CD14-positive monocyte (primary cell): ENCODE results near the gene HNRNPC. TPM values are rescaled to one million over a fixed set of nuclear protein-coding genes. Genes with fewer than 3 reads are reported as not detected.

Experiments used
- DNase-seq, 3 donors: peaks; one replicate each; pipeline ENCODE4 v3.0.0-alpha.2; 2011 to 2022
- H2AFZ ChIP-seq: 2 replicates; pipeline ENCODE4 v1.6.0; 2012; ENCODE audit warnings: mild to moderate bottlenecking, low read depth, low read length, inconsistent platforms; ENCODE audit not compliant: insufficient read depth, poor library complexity, severe bottlenecking
- H3K27ac ChIP-seq, 2 donors: 1 replicate in 1 of 2; 2 replicates in 1 of 2; pipeline ENCODE4 v1.5.1; 2012 to 2013; ENCODE audit warnings: low read length in 2 of 2, control low read depth in 1 of 2, inconsistent platforms in 1 of 2, low read depth in 1 of 2, mild to moderate bottlenecking in 1 of 2
- H3K27me3 ChIP-seq, 2 donors: one replicate each; pipeline versions ENCODE4 v1.6.0 to v1.6.1; 2011 to 2013; ENCODE audit warnings: low read length in 2 of 2; ENCODE audit not compliant: control insufficient read depth in 2 of 2, insufficient read depth in 2 of 2
- H3K36me3 ChIP-seq, 2 donors: replicated peaks in 1 of 2; 1 replicate in 1 of 2; 2 replicates in 1 of 2; pipeline versions ENCODE4 v1.5.1 to v1.6.1; 2012 to 2013; ENCODE audit warnings: low read length in 2 of 2, control low read depth in 1 of 2, inconsistent platforms in 1 of 2, mild to moderate bottlenecking in 1 of 2; ENCODE audit not compliant: insufficient read depth in 2 of 2, control insufficient read depth in 1 of 2
- H3K4me1 ChIP-seq, 2 donors: 1 replicate in 1 of 2; 2 replicates in 1 of 2; pipeline versions ENCODE4 v1.5.1 to v1.6.1; 2012 to 2013; ENCODE audit warnings: low read length in 2 of 2, control low read depth in 1 of 2, inconsistent platforms in 1 of 2, mild to moderate bottlenecking in 1 of 2, moderate library complexity in 1 of 2; ENCODE audit not compliant: insufficient read depth in 2 of 2, control insufficient read depth in 1 of 2
- H3K4me2 ChIP-seq: replicated peaks from 2 replicates; pipeline ENCODE3; 2012; ENCODE audit warnings: low read length, moderate library complexity, mild to moderate bottlenecking; ENCODE audit not compliant: poor library complexity, severe bottlenecking; ENCODE audit errors: extremely low read depth
- H3K4me3 ChIP-seq, 3 experiments: fragments of 200-600 bp in 1 of 3; sonication (generic) in 1 of 3; replicated peaks in 1 of 3; 1 replicate in 2 of 3; 2 replicates in 1 of 3; pipeline ENCODE4 v1.5.1; 2011 to 2013; ENCODE audit warnings: low read length in 3 of 3, mild to moderate bottlenecking in 3 of 3, control low read depth in 2 of 3, low read depth in 2 of 3, inconsistent platforms in 1 of 3, moderate library complexity in 1 of 3
- H3K79me2 ChIP-seq: 2 replicates; pipeline ENCODE4 v1.6.0; 2012; ENCODE audit warnings: mild to moderate bottlenecking, control low read depth, inconsistent platforms, low read length, moderate library complexity; ENCODE audit not compliant: insufficient read depth
- H3K9ac ChIP-seq: 2 replicates; pipeline ENCODE4 v1.6.0; 2017; ENCODE audit warnings: low read length, mild to moderate bottlenecking; ENCODE audit not compliant: insufficient read depth, poor library complexity, severe bottlenecking
- H3K9me3 ChIP-seq, 2 donors: replicated peaks in 1 of 2; 1 replicate in 1 of 2; 2 replicates in 1 of 2; pipeline versions ENCODE4 v1.5.1 to v1.6.1; 2012 to 2013; ENCODE audit warnings: low read length in 2 of 2, control low read depth in 1 of 2; ENCODE audit not compliant: control insufficient read depth in 1 of 2, insufficient read depth in 1 of 2
- H4K20me1 ChIP-seq: 2 replicates; pipeline ENCODE4 v1.6.0; 2012; ENCODE audit warnings: mild to moderate bottlenecking, low read length, control low read depth, moderate library complexity; ENCODE audit not compliant: insufficient read depth
- H3K27ac Mint-ChIP-seq, 7 donors: one replicate each; pipeline ENCODE4 v1.8.0; 2020; ENCODE audit warnings: mild to moderate bottlenecking in 7 of 7, mixed read lengths in 7 of 7, moderate library complexity in 6 of 7, inconsistent platforms in 2 of 7
- H3K27me3 Mint-ChIP-seq, 3 donors: one replicate each; pipeline ENCODE4 v1.8.0; 2021 to 2022; ENCODE audit warnings: low read depth in 3 of 3, mild to moderate bottlenecking in 3 of 3, mixed read lengths in 3 of 3, moderate library complexity in 3 of 3, inconsistent platforms in 1 of 3
- H3K36me3 Mint-ChIP-seq, 2 donors: one replicate each; pipeline ENCODE4 v1.8.0; 2020; ENCODE audit warnings: mixed read lengths in 2 of 2, inconsistent platforms in 1 of 2, mild to moderate bottlenecking in 1 of 2
- H3K4me1 Mint-ChIP-seq: one replicate; pipeline ENCODE4 v1.8.0; 2020; ENCODE audit warnings: mild to moderate bottlenecking, mixed read lengths
- H3K4me3 Mint-ChIP-seq, 2 donors: one replicate each; pipeline ENCODE4 v1.8.0; 2020; ENCODE audit warnings: mild to moderate bottlenecking in 2 of 2, mixed read lengths in 2 of 2, moderate library complexity in 1 of 2
- H3K9me3 Mint-ChIP-seq, 7 donors: one replicate each; pipeline ENCODE4 v1.8.0; 2020 to 2022; ENCODE audit warnings: mixed read lengths in 7 of 7, mild to moderate bottlenecking in 6 of 7, moderate library complexity in 6 of 7, inconsistent platforms in 2 of 7
- WGBS: methylation state at CpG from one replicate; pipeline ENCODE4 v1.1.5; 2013; ENCODE audit warnings: missing lambda C conversion rate; ENCODE audit not compliant: insufficient coverage; 5-methylcytosine and 5-hydroxymethylcytosine counted together
- intact Hi-C, 2 donors: fragments of 100-400 bp; cut with micrococcal nuclease; formaldehyde crosslinking; loops; one replicate each; pipeline versions ENCODE4 v1.15.0 to v1.15.1; 2023
- polyA minus RNA-seq: library from RNA; depleted of rRNA, polyadenylated mRNA; stranded (reverse); fragments of >200 nt; gene quantifications from 2 replicates; pipeline ENCODE4 v1.2.3, GENCODE V29; 2012
- polyA plus RNA-seq, 3 donors: library from polyadenylated mRNA; depleted of rRNA in 1 of 3; unstranded in 2 of 3; stranded (reverse) in 1 of 3; fragments of 300-500 nt in 2 of 3; fragments of >200 nt in 1 of 3; fragmentation: Illumina TruSeq in 2 of 3; gene quantifications; 1 replicate in 2 of 3; 2 replicates in 1 of 3; pipeline ENCODE4 v1.2.3, GENCODE V29; 2012 to 2021
- total RNA-seq, 12 experiments: library from RNA in 1 of 12; stranded (reverse) in 1 of 12; fragments of 120-200 nt in 1 of 12; gene quantifications; one replicate each; pipeline ENCODE4 v1.2.4 and lab custom pipeline; 2013 to 2026; ENCODE audit warnings: mixed read lengths in 6 of 12, inconsistent platforms in 1 of 12
- TF ChIP-seq, protein P1 (sequence below): fragments of 200-600 bp; IDR thresholded peaks from one replicate; pipeline ENCODE4 v1.8.0; 2022; ENCODE audit warnings: antibody characterized with exemption, mild to moderate bottlenecking

The HNRNPC gene
- total RNA-seq (2013), result 559 TPM
- polyA plus RNA-seq (100 to 1,000 TPM; 391 to 609 (median 580) TPM), polyA minus RNA-seq (141 and 184 TPM in 2 replicates), total RNA-seq (lab: John Stamatoyannopoulos, UW) (538 to 1,214 (median 613) reads per million in 11 experiments)

DNA sequence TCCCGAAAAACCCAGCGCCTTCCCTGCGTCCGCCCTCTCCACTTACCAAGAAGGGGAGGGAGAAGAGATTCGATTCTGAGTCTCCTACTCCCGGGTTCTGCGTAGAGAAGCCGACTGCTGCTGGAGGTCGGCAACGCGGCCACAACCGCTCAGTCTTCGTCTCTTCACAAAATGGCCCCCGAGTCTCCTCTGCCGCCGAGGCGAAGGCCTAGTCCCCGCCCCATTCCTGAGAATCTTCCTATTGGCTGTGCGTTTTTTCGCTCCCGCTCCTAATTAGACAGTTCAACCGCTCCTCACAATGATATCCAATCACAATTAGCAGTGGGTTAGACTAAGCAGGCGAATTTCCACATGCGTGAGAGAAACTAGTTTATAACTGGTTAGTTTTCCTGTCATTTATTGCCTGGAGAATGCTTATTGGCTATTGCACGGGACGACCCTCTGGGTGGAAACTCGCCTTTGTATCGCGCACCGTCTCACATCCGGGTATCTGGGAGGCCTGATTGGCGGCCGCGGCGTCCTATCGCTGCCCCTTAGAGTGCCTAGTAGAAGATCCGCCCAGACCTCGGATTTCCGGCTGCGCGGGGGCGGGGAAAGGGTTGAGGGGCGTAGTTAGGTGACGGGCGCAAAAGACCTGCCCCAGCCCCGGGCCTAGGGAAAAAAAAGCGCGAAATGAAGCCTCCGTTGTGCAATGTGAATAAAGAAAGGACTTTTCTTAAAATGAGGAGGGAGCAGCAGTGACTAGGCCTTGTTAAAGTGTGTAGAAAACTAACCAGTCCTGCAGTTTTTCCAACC lies at the start of gene HNRNPC:
TSS of gene HNRNPC (minus strand) at position 191 of the 795 bp plus-strand sequence. CDS start 35,249 bp downstream, outside the sequence.
- H3K36me3 ChIP-seq, result peaks cover 7 to 23% of the 10 kb centered on the region in 2 donors
- H2AFZ ChIP-seq, result peak within 1 kb of the TSS; percentile 67
- peaks cover 49% of the 10 kb centered on the region for H3K79me2 ChIP-seq
- H3K4me1 ChIP-seq, result peaks cover 45 to 55% of the 10 kb centered on the region in 2 donors
- Mint-ChIP-seq H3K4me3 (peak within 1 kb of the TSS; percentile 100), H3K27ac (peak within 1 kb of the TSS; percentile 100), H3K36me3 (peaks cover 24 to 31% of the 10 kb centered on the region in 2 donors), H3K9me3 (peaks cover 0 to 2% (median 0%) of the 10 kb centered on the region in 7 donors), H3K27me3 (peaks cover 0 to 3% (median 0%) of the 10 kb centered on the region in 3 donors), H3K4me1 (peaks cover 44% of the 10 kb centered on the region)
- peak within 1 kb of the TSS; percentile 97 for H3K9ac ChIP-seq
- TF ChIP-seq, protein P1, sequence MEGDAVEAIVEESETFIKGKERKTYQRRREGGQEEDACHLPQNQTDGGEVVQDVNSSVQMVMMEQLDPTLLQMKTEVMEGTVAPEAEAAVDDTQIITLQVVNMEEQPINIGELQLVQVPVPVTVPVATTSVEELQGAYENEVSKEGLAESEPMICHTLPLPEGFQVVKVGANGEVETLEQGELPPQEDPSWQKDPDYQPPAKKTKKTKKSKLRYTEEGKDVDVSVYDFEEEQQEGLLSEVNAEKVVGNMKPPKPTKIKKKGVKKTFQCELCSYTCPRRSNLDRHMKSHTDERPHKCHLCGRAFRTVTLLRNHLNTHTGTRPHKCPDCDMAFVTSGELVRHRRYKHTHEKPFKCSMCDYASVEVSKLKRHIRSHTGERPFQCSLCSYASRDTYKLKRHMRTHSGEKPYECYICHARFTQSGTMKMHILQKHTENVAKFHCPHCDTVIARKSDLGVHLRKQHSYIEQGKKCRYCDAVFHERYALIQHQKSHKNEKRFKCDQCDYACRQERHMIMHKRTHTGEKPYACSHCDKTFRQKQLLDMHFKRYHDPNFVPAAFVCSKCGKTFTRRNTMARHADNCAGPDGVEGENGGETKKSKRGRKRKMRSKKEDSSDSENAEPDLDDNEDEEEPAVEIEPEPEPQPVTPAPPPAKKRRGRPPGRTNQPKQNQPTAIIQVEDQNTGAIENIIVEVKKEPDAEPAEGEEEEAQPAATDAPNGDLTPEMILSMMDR, result no peak
- H3K4me3 ChIP-seq, result peak within 1 kb of the TSS; percentile 95 to 98 (median 97)
- WGBS, result under 1% methylated on average over 29 of the region's 49 CpGs
- intact Hi-C loops, result loop anchor here in 1 of 2 donors (2.0 to 5.0 kb wide), 3 partner anchors 43 to 167 kb away; partner anchors contain the start of genes SUPT16H and TMEM253
- peaks cover 46% of the 10 kb centered on the region for H4K20me1 ChIP-seq
- H3K27me3 ChIP-seq, result no peaks in the 10 kb centered on the region
- peak; percentile 99 to 100 (median 99) for DNase-seq
- peak within 1 kb of the TSS; percentile 94 to 99 for H3K27ac ChIP-seq
- peak within 1 kb of the TSS; percentile 83 for H3K4me2 ChIP-seq
- no peaks in the 10 kb centered on the region for H3K9me3 ChIP-seq

DNA sequence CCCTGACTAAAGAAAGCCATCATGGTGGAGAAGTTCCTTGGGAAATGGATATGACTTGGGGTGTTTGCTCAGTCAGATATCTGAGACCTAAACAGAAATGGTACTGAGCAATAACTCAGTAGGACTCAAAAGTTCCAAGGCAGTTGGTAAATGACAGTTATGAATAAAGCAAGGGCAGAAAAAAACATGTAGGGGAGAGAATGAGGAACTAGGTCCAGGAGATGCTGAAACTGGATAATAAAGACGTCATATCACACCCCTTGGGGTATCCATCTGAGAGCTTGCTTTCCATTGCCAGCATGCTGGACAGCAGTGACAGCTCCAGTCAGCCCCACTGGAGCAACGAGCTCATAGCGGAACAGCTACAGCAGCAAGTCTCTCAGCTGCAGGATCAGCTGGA lies 48.2 kb upstream of the HNRNPC start:
- H3K27ac ChIP-seq, result peak overlapping the region; percentile 48 to 76

More for the DNA sequence above, 48.2 kb upstream of the HNRNPC start:
- no peaks in the 10 kb centered on the region for H3K9me3 ChIP-seq
- H3K27ac Mint-ChIP-seq, result peak overlapping the region; percentile 75 to 92 (median 89)
- H3K4me1 Mint-ChIP-seq, result peaks cover 58% of the 10 kb centered on the region
- peaks cover 0 to 2% (median 0%) of the 10 kb centered on the region in 7 donors for H3K9me3 Mint-ChIP-seq
- WGBS, result 79% methylated on average over 2 of the region's 3 CpGs
- H3K79me2 ChIP-seq, result no peaks in the 10 kb centered on the region
- H3K4me3 ChIP-seq, result peak overlapping the region in 1 of 3 experiments; percentile 0
- intact Hi-C loops, result no loop called here
- no peaks in the 10 kb centered on the region for H3K36me3 ChIP-seq
- H3K27me3 ChIP-seq, result no peaks in the 10 kb centered on the region
- peaks cover 0 to 4% of the 10 kb centered on the region in 2 donors for H3K36me3 Mint-ChIP-seq
- H3K9ac ChIP-seq, result no peak overlapping the region
- no peaks in the 10 kb centered on the region for H4K20me1 ChIP-seq
- peak; percentile 48 to 70 (median 60) for DNase-seq
- H3K4me2 ChIP-seq, result no peak overlapping the region
- H3K4me3 Mint-ChIP-seq, result no peak overlapping the region
- peak overlapping the region; percentile 27 for H2AFZ ChIP-seq
- TF ChIP-seq, protein P1, result no peak
- H3K27me3 Mint-ChIP-seq, result peaks cover 0 to 2% (median 1%) of the 10 kb centered on the region in 3 donors
- peaks cover 66 to 71% of the 10 kb centered on the region in 2 donors for H3K4me1 ChIP-seq
